Stimulated activated CD8-positive, alpha-beta memory T cell treated with anti-CD3 and anti-CD28 coated beads, Interleukin-15, amount 100 ng/mL, for 48 hours (primary cell): ENCODE data around the gene LHX4.

ENCODE experiments used
- DNase-seq, 2 donors: peaks; one replicate each; pipeline ENCODE4 v3.0.0-alpha.2; 2020; ENCODE audit warnings: low read depth in 2 of 2

Gene LHX4

DNA sequence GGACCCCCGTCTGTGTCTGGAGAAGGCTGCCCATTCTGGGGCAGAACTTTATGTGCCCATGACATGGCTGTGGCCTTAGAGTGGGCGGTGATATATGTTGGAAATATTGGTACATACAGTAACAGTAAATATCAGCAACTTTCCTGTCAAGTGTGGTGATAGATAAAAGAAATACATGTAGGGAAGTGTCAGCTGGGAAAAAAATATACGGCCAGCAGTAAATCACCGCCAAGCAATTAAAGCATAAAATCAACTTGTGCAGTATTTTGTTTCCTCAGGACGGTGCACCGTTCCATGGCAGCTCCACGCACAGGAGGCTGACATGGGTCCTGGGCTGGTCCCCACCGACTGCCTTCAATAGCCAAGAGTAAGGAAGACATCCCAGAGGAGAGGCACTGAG, 27.4 kb downstream of the LHX4 start:
- no peak for DNase-seq

DNA sequence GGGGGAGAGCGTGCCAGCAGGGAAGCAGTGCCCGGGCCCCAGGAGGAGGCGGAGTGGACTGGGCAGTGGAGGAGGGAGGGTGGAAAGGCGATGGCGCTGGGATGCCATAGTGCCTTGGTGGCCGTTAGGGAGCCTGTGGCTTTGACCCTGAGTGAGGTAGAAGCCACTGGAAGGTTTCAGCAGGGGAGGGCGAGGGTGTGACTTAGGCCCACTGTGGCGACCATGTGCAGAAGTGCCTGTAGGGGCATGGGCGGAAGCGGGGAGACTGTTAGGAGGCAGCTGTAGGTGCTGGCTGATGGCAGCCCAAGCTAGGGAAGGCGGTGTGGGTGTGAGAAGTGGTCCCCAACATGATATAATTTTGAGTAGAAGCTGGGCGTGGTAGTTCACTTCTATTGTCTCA, 28.2 kb downstream of the LHX4 start:
- DNase-seq: no peak

DNA sequence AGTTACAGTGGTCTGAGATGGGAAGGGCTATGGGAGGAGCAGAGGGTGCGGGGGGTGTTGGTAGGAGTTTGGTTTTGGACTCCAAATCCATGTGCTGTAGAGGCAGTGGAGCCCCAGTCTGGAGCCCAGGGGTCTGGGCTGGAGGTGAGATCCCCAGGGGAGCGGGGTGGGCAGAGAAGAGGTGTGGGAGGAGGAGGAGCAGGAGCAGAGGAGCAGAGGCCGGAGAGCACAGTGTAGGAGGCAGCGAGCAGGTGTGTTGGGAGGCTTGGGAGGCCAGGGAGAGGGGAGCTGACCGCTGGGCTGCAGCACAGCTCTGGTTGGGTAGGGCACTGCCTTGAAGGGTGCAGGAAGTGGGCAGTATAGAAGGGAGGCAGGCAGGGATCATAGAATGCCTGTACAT, 28.9 kb downstream of the LHX4 start:
- DNase-seq: no peak

DNA sequence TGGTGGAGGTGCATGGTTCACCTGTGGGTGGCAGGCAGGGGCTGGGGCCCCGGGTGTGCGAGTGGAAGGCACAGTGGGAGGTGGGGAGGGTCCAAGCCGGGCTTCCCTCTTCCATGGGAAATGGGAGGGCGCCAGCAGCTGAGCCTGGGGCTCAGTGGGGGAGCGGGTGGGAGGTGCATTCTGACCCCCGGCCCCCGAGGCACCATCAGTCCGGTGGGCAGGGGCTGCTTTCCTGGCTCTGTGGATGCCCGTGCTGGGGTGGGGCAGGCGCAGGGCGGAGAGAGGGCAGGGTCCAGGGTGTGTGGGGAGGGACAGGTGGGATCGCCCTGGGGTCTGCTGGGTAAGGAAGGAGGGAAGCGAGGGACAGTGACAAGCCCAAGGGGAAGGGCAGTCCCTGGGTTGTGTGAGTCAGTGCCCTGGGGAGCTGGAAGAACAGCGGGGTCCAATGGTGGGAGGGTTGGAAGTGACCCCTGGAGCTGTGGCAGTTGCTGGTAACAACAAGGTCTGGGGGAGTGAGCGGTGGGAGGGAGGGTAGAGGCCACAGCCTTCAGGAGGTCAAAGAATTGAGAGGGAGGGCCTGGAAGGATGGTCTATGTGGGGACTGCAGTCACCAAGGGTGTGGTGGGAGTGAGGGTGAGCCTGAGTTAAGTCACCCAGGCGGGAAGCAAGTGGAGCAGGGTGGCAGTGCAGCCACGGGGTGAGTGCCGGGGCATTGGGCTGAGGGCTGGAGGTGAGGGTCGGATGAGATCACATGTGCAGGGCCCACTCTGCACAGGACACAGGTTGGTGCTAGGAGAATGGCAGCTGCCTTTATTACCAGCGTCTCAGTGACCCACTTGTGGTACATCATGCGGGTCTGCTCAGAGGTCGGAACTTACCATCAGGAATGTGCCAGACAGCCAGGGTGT, 29.6 kb downstream of the LHX4 start:
- no peak for DNase-seq

DNA sequence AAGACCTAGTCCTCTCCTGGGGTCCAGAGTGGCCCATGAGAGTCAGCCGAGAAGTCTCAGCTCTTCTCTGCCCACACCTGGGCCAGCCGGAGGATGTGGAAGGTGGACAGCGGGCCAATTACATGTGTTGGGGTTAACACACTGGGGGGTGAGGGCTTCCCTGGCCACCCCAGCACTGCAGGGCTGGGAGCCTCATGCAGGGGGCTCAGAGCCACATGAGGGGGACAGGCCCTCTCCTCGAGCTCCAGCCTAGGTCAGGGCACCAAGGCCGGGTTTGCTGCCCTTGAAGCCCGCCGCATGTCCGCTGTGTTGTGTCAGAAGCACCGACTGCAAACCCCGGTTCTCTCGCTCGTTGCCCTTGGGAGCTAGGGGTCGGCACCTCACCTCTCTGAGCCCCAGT, 30.5 kb downstream of the LHX4 start:
- DNase-seq: no peak

DNA sequence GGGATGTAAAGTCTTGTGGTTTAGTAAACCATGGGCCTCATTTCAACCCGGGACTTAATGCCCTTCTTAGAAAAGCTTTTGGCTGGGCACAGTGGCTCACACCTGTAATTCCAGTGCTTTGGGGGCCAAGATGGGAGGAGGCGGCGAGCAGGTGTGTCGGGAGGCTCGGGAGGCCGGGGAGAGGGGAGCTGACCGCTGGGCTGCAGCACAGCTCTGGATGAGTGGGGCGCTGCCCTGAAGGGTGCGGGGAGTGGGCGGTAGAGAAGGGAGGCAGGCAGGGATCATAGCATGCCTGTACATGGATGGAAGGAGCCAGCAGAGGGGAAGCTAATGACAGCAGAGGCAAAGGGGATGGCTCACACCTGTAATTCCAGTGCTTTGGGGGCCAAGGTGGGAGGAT, 31.0 kb downstream of the LHX4 start:
- no peak for DNase-seq

DNA sequence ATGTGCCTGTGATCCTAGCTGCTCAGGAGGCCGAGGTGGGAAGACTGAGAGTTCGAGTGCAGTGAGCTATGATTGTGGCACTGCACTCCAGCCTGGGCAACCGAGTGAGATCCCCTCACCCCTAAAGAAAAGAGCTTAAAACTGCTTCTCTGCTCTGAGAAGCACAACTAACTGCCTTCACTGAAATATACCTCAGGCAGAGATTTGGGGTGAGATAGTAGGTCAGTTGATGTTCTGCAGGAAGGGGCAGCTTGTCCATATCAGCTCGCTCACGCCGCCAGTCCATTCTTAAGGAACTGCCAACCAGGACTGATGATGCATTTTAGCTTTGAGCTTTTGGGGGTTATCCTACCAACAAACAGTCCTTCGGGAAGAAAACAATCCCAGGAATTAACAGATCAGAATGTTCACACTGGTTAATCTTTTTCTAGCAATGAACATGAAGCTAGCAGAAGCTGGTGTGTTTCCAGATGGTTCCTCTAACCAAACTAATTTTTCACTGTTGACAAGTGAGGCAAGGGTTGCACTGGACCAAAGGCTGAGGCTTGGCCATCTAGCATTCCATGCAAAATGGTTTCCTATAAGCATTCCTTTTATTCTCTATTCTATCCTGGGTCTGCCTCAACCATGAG, 31.6 kb downstream of the LHX4 start:
- no peak for DNase-seq

DNA sequence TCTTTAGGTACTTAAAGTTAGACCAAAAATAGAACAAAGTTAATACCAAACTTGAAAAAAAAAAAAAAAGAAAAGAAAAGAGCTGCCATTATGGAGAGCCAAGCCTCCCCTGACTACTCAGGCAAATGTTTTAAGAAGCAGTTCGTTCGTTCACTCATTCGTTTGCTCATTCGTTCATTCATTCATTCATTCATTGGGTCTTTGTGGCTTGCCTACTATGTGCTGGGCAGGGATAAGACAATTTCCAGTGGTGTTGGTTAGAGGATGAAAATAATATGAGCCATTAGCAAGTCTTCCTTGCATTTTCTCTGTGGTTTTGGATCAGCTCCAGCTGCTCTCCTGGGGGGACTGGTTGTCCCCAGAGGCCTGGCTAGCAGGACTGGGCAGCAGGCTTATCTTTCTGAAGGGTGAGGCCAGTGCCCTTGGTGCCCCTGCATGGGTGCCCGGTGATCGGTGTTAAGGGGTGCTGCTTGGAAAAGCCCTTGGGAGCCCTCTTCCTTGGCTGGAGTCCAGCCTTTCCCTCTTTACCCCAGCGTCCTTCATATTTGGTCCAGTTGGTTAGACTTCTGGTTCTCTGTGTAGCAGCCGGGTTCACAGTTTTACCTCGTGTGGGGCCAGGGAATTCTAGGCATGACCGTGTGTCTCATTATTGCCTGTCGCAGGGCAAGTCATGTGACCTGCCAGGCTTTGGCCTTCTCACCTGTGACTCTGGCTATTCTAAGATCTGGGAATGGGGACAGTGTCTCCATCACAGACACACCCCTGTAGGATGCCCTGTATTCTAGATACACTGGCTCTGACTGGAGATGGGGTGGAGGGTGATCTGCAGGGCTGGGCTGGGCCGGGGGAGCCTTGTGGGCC, 32.8 kb downstream of the LHX4 start:
- DNase-seq: no peak

DNA sequence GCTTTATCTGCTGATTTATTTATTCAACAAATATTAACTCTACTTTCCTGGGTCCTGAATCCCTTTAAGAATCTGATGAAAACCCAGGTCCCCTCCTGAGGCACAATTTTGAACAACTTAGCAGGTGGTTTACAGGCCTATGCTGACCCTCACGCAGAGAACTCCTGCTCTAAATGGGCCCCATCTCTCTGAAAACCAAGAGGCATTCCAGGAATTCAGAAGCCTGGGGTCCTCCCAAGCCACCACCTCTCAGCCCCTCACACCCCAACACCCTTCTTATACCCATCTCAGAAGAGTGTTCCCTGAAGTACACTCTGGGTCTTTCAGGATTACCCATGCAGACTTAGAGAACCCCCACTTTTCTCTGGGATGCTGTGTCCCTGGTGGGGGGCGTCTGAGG, 34.5 kb downstream of the LHX4 start:
- DNase-seq: no peak

DNA sequence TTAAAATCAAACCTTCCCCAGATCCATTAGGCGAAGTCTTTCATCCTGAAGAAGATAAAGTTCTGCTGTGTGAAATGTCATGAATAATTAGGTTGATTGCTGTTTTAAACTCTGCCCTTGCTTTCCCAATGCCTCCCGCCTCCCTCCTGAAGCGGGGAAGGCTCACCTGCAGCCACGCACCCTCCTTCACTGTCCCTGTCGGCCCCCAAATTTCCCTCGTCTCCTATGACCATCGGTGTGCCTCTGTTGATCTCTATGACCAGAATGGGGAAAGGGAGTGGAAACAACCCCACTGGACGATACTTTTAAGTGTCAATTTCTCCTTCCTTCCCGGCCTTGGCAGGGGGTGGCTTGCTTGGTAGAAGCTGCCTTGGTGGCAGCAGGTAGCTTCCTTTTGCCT, 35.1 kb downstream of the LHX4 start:
- no peak for DNase-seq

DNA sequence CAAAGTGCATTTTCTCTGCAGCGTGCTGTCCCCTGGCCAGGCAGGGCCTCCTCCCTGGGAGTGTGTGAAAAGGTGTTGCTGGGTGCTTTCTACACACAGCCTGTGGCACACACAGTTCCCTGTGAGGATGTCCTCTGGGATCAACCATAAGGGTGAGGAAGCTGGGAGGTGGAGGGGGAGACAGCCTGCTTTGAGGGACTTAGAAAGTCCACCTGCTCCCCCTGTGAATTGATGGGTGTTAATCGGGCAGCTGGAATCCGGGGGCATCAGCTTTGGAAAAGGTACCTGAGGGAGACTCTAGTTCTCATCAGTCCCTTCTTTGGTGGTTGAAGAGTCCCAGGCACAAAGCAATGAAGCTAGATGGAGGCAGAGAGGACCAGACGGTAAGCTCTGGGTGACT, 35.8 kb downstream of the LHX4 start:
- DNase-seq: no peak

DNA sequence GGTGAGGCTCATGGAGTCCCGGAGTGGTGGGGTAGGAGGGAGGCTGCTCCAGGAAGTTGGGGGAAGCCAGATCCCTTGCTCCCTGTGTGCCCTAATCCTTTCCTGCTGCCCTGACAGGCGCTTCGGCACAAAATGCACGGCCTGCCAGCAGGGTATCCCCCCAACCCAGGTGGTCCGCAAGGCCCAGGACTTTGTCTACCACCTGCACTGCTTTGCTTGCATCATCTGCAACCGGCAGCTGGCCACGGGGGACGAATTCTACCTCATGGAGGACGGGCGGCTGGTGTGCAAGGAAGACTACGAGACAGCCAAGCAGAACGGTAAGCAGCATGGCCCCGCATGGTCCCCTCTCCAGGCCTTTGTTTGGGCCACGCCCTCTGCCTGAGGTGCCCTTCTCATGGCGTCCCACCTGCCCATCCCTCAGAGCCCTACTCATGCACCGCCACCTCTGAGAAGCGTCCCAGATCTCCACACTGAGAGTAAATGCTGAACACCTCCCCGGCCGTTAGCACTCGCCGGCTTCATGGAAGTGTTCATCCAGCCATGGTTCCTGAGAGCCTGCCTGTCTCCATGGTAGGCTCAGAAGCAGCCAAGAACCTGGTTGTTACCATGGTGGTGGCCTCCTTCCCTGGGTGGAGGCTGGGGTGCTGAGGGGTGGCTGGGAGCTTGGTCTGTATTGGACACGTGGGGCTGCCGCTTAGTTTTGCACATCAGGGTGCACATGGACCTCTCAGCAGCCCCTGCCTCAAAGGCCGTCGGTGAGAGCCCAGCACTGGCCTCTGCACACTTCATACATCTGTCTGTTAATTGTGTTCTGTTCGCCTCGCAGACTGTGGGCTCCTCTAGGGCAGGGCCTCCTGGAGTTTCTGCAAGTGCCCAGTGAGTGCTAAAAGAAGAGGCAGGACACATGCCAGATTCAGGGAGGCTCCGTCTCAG, 36.5 kb downstream of the LHX4 start:
- no peak for DNase-seq

DNA sequence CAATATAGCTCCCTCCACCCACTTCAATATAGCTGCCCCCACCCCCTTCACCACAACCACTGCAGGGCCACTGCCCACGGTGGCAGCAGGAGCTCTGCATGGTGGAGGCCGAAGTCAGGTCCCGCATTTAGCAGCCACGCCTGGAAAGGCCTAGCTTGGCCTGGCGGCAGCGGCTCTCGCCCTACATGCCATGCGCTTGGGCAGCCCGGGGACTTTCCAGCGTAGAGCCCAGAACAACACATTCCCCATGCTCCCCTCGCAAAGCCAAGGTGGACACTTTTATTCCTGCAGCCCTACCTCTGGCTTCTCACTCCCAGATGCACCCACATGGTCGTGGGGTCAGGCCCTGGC, 37.1 kb downstream of the LHX4 start:
- DNase-seq: no peak

DNA sequence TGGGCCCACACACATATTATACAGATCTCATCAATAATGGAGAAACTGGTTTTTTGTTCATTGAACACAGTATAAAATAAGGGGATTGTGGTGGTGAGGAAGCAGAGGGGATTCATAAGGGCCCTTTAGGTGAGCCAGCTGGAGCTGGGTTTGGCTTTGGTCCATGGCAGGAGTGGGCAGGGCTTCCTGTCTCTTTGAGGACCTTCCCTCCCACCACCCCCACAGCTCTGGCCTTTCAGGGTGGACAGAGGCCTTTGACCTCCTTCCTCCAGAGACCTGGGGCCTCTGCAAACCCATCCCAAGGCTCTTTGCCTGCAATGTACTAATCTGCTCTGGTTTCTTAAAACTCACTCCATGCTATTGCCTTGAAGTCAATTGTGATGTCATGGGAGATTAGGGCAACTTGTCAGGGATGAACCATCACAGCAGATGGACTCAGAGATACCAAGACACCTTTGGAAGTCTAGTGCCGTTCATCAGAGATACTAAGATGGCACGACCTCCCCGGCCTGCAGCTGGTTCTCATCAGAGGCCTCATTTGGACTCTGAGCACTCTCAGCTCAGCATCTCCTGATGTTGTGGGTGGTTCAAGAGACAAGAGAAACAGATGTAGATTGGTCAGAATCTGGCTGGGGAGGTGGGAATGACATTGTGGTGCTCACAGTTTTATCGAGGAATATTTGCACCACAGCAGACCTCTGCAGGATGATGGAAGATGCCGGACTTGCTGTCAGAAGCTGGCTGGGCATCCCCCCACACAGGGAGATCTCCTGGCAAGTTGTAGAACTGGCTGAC, 37.9 kb downstream of the LHX4 start:
- DNase-seq: no peak

DNA sequence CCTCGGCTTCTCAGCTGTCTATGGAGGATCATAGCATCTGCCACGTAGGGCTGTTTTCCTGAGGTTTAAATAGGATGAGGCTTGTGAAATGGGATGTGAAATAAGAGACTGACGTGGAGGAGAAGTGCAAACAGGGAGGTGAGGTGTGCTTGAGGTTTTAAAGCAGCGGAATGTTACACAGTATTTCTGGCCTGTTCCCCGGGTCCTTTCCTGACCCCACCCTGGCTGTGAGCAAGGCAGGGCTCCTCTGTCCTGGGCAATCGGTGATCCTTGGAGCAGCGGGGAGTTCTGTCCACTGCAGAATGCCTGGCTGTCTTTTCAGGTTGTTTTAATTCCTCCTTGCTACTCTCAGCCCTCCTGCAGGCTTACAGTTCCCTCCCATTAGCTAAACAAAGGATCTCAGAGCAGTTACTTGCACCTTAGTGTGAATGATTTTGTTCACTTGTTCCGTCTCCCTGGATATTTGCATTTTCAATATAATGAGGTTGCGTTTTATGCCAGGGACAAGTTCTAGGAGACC, 38.6 kb downstream of the LHX4 start:
- DNase-seq: no peak

DNA sequence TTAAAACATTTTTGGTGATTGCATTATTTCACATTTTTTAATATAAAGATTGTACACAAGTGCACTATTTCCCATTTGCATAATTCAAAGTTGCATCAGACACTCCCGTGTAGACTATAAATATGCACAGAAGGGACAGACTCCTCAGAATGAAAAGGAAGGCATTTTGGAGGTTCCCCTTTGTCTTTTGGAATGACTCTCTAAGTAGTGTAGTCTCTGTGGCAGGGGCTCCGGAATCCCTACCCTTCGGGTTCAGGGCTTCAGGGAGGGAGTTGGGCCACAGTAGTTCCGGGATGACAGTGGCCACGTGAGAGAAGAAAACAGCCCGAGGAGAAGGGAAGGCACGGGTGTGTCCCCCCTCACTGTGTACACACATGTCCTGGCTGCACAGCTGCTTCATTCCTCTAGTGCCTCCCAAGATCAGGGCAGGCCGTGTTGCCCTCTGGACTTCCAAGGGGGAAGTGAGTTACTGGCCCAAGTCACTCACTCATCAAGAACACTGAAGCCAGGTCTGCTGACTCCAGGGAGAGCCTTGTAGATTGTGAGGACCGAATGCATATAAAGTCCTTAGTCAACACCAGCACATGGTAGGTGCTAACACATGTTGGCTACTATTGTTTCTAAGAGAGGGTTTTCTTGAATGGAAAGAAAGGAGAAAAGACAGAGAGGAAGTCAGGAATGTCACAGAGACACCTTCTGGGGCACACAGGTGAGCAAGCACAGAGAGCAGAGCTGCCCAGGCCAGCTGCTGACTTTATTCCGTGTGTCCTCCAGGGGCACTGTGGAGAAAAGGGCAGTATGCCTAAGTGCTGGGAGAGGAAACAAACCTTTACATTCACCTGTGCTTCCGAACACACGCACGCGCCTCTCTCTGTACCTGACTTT, 39.8 kb downstream of the LHX4 start:
- no peak for DNase-seq

DNA sequence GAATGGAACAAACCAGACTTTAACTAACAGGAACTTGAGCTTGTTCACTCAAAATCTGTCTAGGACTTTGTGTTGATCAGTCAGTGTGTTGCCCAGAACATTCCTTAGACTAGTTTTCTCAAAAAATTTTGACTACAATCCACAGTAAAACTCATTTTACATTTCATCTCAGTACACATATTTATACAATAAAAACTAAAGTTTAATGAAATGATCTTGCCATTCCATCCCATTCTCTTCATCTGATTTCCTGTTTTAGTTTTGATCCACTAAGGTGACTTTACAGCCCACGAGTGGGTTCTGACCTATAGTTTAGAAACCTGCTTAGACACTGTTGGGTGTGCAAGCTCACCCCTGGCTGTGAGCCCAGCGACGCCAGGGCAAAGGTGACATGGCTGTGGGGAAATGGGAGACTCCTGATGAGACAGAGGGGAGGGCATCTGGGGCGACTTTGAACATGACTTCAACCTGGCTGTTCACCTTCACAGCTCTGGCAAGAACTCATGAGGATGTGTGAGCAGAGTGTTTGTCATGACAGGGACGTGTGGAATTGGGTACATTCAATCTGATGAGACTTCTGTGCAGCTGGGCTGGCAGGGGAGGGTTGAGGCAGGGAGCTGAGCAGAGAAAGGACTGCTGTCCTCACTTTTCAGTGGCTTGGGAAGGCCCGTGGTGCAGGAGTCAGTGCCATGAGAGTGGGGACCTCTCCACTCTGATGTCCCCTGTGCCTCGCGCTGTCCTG, 40.6 kb downstream of the LHX4 start:
- no peak for DNase-seq
